BJ (cell line): ENCODE measurements around the gene FTL. TPM values are rescaled to one million over a fixed set of nuclear protein-coding genes. Genes with fewer than 3 reads are reported as not detected.

Experiments used
- CTCF ChIA-PET: fragments of 350-600 bp; formaldehyde crosslinking; extraction: SDS; loops from one replicate; lab custom pipeline; 2021; ENCODE audit warnings: antibody characterized with exemption, inconsistent platforms; lab: Yijun Ruan, JAX
- POLR2A ChIA-PET: fragments of 300-600 bp; sonication (Branson Sonifier 250); formaldehyde crosslinking; extraction: SDS; loops from one replicate; lab custom pipeline; 2021; ENCODE audit warnings: antibody characterized with exemption; lab: Charles Lee
- DNase-seq: peaks from one replicate; pipeline ENCODE4 v3.0.0-alpha.2; 2011; ENCODE audit warnings: low read depth
- H3K27me3 ChIP-seq: 2 replicates; pipeline ENCODE4 v1.6.0; 2011; ENCODE audit warnings: low read length; ENCODE audit not compliant: control insufficient read depth, insufficient read depth
- H3K36me3 ChIP-seq: 2 replicates; pipeline ENCODE4 v1.5.1; 2011; ENCODE audit warnings: low read length; ENCODE audit not compliant: control insufficient read depth, insufficient read depth
- H3K4me3 ChIP-seq: 2 replicates; pipeline ENCODE4 v1.5.1; 2011; ENCODE audit warnings: low read depth, mild to moderate bottlenecking, control low read depth, low read length
- CTCF ChIP-seq: IDR thresholded peaks from 2 replicates; pipeline ENCODE4 v1.5.1; 2011; ENCODE audit warnings: low read depth, mild to moderate bottlenecking, control low read depth, inconsistent platforms, low read length, moderate library complexity; ENCODE audit not compliant: insufficient read depth
- polyA plus RNA-seq: library from polyadenylated mRNA; depleted of rRNA; stranded (reverse); fragments of >200 nt; gene quantifications from 2 replicates; pipeline ENCODE4 v1.2.3, GENCODE V29; 2011

Gene FTL
- polyA plus RNA-seq, 1 experiment, result 3,340 TPM

GRCh38 chr19:48968813-48969218, 3.7 kb downstream of the FTL start:
- H3K36me3 ChIP-seq, result peaks cover 34% of the 10 kb centered on the region
- no peak for TF ChIP-seq CTCF
- H3K4me3 ChIP-seq, result no peak overlapping the region
- DNase-seq, result no peak
- no peaks in the 10 kb centered on the region for H3K27me3 ChIP-seq
- ChIA-PET CTCF (interaction anchor here (2.2 to 3.9 kb wide), 3 partner anchors 10 to 126 kb away, joined by 7 to 24 read pairs (median 18); partner anchors contain the start of genes GYS1 and RUVBL2), POLR2A (no interaction called here)

GRCh38 chr19:48969276-48970138, 4.4 kb downstream of the FTL start:
- no peak for TF ChIP-seq CTCF
- no peak overlapping the region for H3K4me3 ChIP-seq
- H3K36me3 ChIP-seq, result peaks cover 41% of the 10 kb centered on the region
- DNase-seq, result no peak
- H3K27me3 ChIP-seq, result no peaks in the 10 kb centered on the region
- ChIA-PET CTCF (interaction anchor here (1.1 to 3.9 kb wide), 10 partner anchors 9 to 182 kb away, joined by 3 to 31 read pairs (median 13); partner anchors contain the start of genes GYS1, HSD17B14 and RUVBL2), POLR2A (no interaction called here)

- H3K27me3 ChIP-seq, result no peaks in the 10 kb centered on the region
- TF ChIP-seq CTCF, result no peak
- DNase-seq, result no peak
- peaks cover 42% of the 10 kb centered on the region for H3K36me3 ChIP-seq
- no peak overlapping the region for H3K4me3 ChIP-seq
- POLR2A ChIA-PET, result no interaction called here
- CTCF ChIA-PET, result interaction anchor here (0.5 to 3.5 kb wide), 26 partner anchors 9 to 390 kb away, joined by 3 to 31 read pairs (median 4); partner anchors contain the start of genes DHDH, GYS1, HSD17B14 and NUCB1
Observed at GRCh38 chr19:48970139-48970766, 5.1 kb downstream of the FTL start.

- no peak overlapping the region for H3K4me3 ChIP-seq
- POLR2A ChIA-PET, result no interaction called here
- CTCF ChIA-PET, result interaction anchor here (0.5 to 3.5 kb wide), 26 partner anchors 8 to 389 kb away, joined by 3 to 31 read pairs (median 4); partner anchors contain the start of genes DHDH, GYS1, HSD17B14 and NUCB1
- TF ChIP-seq CTCF, result peak; percentile 94
- H3K27me3 ChIP-seq, result no peaks in the 10 kb centered on the region
- H3K36me3 ChIP-seq, result peaks cover 40% of the 10 kb centered on the region
- DNase-seq, result no peak
Observed at GRCh38 chr19:48970923-48971395, 5.8 kb downstream of the FTL start.
